ENCODE measurements around the gene DGCR8. TPM values are rescaled to one million over a fixed set of nuclear protein-coding genes. Genes with fewer than 3 reads are reported as not detected.
A peak's percentile ranks its signal among the peaks of the same experiment; 100 is the strongest.

Gene DGCR8
- total RNA-seq, 1 donor: 30.7 TPM

DNA sequence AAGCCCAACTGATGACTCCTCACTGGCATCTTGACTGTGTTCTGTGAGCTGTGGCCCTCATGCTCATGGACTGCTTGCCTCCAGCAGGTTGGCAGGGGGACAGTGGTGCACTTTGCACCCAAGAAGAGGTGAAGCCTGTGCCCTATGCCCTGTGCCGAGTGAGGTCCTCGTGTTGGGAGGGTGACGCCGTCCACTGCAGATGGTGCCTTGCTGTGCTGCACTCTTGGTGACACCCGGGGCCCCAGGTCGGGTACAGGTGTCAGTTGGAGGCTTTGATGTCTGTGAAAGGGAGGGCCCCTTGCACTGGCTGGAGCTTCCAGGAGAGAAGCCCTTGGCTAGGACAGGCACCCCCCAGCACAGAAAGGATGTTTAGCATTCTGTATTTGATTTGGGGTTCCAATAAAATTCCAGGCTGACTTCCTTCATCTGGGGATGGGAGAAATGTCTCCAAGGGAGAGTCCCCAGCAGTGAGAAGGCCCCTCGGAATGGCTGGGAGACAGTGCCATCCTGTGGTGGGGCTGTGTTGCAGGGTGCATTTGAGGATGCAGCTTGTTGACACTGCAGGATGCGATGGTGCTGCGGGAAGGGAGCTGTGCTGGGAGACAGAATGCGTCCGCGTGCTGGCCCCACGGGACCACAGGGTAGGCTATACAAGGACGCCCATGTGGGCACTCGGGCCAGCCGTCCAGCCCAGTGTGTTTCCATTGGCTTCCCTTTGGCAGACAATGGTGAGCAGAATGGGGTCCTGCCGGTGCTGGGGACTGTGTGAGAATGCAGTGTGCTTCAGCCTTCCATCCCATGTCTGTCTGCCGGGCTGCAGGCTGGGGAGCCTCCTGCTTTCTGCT is 49.1 kb downstream of the DGCR8 start:
- TF ChIP-seq, protein P1, sequence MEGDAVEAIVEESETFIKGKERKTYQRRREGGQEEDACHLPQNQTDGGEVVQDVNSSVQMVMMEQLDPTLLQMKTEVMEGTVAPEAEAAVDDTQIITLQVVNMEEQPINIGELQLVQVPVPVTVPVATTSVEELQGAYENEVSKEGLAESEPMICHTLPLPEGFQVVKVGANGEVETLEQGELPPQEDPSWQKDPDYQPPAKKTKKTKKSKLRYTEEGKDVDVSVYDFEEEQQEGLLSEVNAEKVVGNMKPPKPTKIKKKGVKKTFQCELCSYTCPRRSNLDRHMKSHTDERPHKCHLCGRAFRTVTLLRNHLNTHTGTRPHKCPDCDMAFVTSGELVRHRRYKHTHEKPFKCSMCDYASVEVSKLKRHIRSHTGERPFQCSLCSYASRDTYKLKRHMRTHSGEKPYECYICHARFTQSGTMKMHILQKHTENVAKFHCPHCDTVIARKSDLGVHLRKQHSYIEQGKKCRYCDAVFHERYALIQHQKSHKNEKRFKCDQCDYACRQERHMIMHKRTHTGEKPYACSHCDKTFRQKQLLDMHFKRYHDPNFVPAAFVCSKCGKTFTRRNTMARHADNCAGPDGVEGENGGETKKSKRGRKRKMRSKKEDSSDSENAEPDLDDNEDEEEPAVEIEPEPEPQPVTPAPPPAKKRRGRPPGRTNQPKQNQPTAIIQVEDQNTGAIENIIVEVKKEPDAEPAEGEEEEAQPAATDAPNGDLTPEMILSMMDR (IDR thresholded peaks at IDR 0.05; ENCODE audit: insufficient read depth, low read depth, low read length): peak; percentile 45
- DNase-seq (ENCODE audit: low read depth): peak; percentile 30
- no peak overlapping the region for H3K4me3 ChIP-seq (ENCODE audit: low read depth, low read length)

GRCh38 chr22:20129747-20130014 is 49.6 kb downstream of the DGCR8 start:
- no peak overlapping the region for H3K4me3 ChIP-seq (ENCODE audit: low read depth, low read length)
- TF ChIP-seq, protein P1 (IDR thresholded peaks at IDR 0.05; ENCODE audit: insufficient read depth, low read depth, low read length): no peak
- no peak for DNase-seq (ENCODE audit: low read depth)

DNA sequence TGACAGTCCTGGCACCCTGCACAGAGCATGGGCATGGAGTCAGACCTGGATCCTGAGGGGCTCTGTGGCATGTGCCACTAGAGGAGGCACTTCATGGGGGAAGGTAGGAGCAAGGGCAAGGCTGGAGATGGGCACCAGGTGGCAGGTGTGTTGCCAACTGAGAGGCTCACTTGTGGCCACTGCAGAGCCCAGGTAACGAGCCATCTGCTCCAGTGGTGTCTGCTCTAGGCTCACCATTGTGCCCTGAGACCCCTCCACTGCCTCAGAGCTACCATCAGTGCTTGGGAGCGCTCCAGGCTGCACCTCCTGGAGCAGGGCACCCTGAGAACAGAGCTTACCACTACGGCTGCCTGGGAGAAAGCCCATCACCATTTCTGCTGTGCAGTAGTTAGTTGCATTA is 50.3 kb downstream of the DGCR8 start:
- DNase-seq (ENCODE audit: low read depth): no peak
- H3K4me3 ChIP-seq (ENCODE audit: low read depth, low read length): no peak overlapping the region
- TF ChIP-seq, protein P1 (IDR thresholded peaks at IDR 0.05; ENCODE audit: insufficient read depth, low read depth, low read length): no peak

DNA sequence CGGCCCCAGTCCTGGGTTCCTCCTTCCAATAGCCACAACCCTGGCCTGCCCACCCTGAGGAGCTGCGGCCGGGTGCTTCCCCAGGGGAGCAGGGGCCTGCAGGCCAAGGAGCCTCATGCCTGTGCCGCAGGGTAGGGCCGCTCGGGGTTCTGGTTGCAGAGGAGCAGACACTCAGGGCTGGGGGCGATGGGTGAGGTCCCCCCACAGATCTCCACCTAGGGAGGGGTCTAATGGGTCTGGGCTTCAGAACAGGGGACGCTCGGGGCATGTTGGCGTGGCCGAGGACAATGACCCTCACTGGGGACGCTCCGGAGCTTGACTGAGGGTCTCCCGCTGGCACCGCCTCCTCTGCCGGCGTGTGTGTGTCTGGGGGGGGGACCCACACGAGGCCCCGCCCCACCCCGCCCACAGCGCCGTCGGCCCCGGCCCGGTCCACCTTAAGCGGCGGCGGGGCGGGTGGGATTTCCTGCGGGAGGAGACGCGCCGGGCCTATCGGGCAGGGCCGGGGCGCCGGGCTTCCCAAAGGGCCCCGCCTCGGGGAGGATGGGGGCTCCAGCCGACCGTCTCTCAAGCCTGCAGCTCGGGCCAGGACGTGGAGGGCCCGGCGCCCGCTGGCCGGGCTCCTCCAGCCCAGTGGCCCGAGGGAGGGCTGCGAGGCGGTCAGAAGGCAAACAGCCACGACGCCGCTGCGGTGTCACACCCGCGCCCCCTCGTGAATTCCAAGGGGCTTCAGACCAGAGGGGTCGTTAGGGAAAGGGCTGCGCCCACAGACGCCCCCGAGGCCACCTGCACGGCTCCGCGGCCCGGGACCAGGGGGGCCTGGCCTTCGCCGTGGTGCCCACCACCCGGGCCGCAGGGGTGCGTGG is 50.9 kb downstream of the DGCR8 start:
- peak; percentile 82 for DNase-seq (ENCODE audit: low read depth)
- TF ChIP-seq, protein P1 (IDR thresholded peaks at IDR 0.05; ENCODE audit: insufficient read depth, low read depth, low read length): no peak
- peak overlapping the region; percentile 82 for H3K4me3 ChIP-seq (ENCODE audit: low read depth, low read length)

DNA sequence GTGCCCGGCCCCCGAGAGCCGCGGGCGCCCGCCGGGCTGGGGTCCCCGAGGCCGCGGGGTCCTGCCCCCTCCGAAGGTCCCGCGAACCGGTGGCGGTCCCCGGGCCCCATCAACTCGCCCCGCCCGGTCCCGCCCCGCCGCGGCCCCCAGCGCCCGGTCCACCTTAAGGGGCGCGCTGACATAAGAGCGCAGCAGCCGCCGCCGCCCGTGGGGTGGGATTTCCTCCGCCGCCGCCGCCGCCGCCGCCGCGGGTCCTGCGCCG is 51.5 kb downstream of the DGCR8 start, which contains the start of gene ZDHHC8:
Gene ZDHHC8, plus strand, starts transcription at position 208 of the 262 bp plus-strand sequence. CDS start 144 bp downstream, outside the sequence.
- H3K4me3 ChIP-seq (ENCODE audit: low read depth, low read length): peak within 1 kb of the TSS; percentile 85
- TF ChIP-seq, protein P1 (IDR thresholded peaks at IDR 0.05; ENCODE audit: insufficient read depth, low read depth, low read length): no peak
- peak; percentile 22 for DNase-seq (ENCODE audit: low read depth)

GRCh38 chr22:20131859-20132685 is 52.0 kb downstream of the DGCR8 start:
- peak overlapping the region; percentile 85 for H3K4me3 ChIP-seq (ENCODE audit: low read depth, low read length)
- TF ChIP-seq, protein P1 (IDR thresholded peaks at IDR 0.05; ENCODE audit: insufficient read depth, low read depth, low read length): no peak
- peak; percentile 30 for DNase-seq (ENCODE audit: low read depth)

Data from fibroblast of villous mesenchyme (primary cell).